SK-N-MC (cell line): ENCODE results near the gene NTN3.

ENCODE experiments used
- DNase-seq: peaks from one replicate; pipeline ENCODE4 v3.0.0-alpha.2; 2011; ENCODE audit warnings: low read depth, low spot score
- H3K27ac ChIP-seq: fragments of 200-600 bp; sonication (generic); 2 replicates; pipeline ENCODE4 v1.5.1; 2016; ENCODE audit warnings: mixed run types
- H3K36me3 ChIP-seq: fragments of 200-600 bp; sonication (generic); 2 replicates; pipeline ENCODE4 v1.6.1; 2017; ENCODE audit warnings: antibody characterized with exemption, low read length, mixed read lengths; ENCODE audit not compliant: insufficient read depth
- H3K4me3 ChIP-seq: fragments of 200-600 bp; sonication (generic); 2 replicates; pipeline ENCODE4 v1.5.1; 2016
- H3K9ac ChIP-seq: fragments of 200-600 bp; sonication (generic); 2 replicates; pipeline ENCODE4 v1.8.0; 2017; ENCODE audit warnings: mixed run types, mixed read lengths; ENCODE audit not compliant: insufficient read length
- H3K9me3 ChIP-seq: fragments of 200-600 bp; sonication (generic); 2 replicates; pipeline ENCODE4 v1.6.1; 2017; ENCODE audit warnings: low read depth, mild to moderate bottlenecking, antibody characterized with exemption, low read length, moderate library complexity, mixed read lengths
- EZH2 ChIP-seq: fragments of 200-600 bp; sonication (generic); IDR thresholded peaks from one replicate; pipeline ENCODE4 v1.6.1; 2017; ENCODE audit warnings: antibody characterized with exemption
- FOXP2 ChIP-seq: optimal IDR thresholded peaks from 2 replicates; pipeline ENCODE3; 2011; ENCODE audit warnings: mild to moderate bottlenecking, moderate library complexity; ENCODE audit not compliant: insufficient read depth; ENCODE audit errors: extremely low read length, control extremely low read depth
- POLR2AphosphoS5 ChIP-seq: IDR thresholded peaks from 2 replicates; pipeline ENCODE4 v1.6.1; 2012; ENCODE audit warnings: mild to moderate bottlenecking, low read depth, low read length, borderline replicate concordance

The NTN3 gene

DNA sequence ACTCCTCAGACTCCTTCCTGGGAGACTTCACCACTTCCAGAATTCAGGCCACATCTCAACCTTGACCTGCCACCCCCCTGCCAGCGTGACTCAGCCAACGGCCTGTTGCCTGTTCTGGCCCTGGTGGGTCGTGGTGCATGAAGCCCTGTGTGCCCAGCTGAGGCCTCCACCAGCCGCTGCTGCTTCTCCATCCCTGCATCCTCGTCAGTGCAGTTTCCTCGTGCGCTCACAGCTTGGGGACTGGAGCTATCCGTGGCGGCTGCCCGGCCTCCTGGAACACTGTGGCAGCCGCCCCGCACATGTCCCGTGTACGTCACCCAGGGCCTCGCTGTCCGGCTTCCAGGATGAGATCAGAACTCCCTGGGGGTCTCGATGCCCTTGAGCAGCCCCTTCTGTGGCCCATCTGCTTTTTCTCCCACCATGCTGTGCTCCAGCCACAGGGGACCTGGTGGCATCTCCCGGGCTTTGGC lies 19.2 kb upstream of the NTN3 start:
- Histone ChIP-seq H3K36me3 (peaks cover 92% of the 10 kb centered on the region), H3K27ac (no peak overlapping the region), H3K9ac (no peak overlapping the region), H3K9me3 (no peaks in the 10 kb centered on the region), H3K4me3 (no peak overlapping the region)
- TF ChIP-seq EZH2, result no peak
- no peak for DNase-seq

DNA sequence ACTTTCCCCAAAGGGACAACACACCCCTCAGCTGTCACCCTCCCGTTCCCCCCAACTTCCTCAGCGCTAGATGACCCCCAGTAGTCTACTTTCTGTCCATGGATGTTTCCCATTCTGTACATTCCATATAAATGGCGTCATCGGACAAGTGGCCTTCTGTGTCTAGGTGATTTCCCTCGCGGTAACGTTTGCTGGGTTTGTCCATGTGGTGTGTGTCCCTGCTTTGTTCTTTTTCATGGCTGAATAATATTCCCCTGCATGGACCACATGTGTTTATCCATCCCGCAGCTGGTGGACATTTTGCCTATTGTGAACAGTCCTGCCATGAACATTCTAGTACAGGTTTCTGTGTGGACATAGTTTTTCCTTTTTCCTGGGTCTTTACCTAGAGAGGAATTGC lies 18.4 kb upstream of the NTN3 start:
- Histone ChIP-seq H3K36me3 (peaks cover 87% of the 10 kb centered on the region), H3K27ac (no peak overlapping the region), H3K4me3 (no peak overlapping the region), H3K9me3 (no peaks in the 10 kb centered on the region), H3K9ac (no peak overlapping the region)
- no peak for DNase-seq
- no peak for TF ChIP-seq EZH2

DNA sequence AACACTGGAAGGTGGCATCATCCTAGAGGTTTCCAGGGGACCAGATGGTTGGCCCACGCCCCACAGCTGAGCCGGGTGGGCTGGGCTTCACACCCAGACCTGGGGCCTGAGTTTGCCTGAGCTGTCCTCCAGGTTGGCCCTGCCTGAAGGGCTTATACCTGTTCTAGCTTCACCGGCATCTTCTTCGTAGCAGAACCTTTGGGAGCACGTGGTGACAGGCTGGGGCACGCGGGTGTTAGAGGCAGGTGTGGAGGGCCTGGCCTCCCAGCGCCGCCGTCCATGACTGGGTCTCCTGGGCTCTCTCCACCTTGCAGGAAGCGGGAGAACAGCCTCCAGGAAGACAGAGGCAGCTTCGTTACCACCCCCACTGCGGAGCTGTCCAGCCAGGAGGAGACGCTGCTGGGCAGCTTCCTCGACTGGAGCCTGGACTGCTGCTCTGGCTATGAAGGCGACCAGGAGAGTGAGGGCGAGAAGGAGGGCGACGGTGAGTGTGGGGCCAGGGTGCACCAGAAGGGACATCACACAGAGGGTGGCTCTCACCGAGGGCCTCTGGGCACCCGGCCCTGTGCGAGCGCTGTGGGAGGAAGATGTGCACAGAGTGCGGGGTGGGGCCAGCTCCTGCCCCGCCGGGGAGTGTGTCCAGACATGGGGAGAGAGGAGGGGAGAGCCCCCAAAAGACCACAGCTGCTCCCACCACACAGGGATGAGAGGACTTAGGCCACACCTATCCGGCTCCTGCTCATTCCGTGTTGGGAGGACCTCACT lies 15.8 kb upstream of the NTN3 start:
- Histone ChIP-seq H3K27ac (no peak overlapping the region), H3K9ac (no peak overlapping the region), H3K4me3 (no peak overlapping the region), H3K36me3 (peaks cover 63% of the 10 kb centered on the region), H3K9me3 (no peaks in the 10 kb centered on the region)
- DNase-seq, result no peak
- no peak for TF ChIP-seq FOXP2
- TF ChIP-seq EZH2, result no peak
- 0 out of 2 replicates have a peak, but pooled peaks have one; percentile 10 for TF ChIP-seq POLR2AphosphoS5

- Histone ChIP-seq H3K4me3 (no peak overlapping the region), H3K36me3 (peaks cover 57% of the 10 kb centered on the region), H3K27ac (no peak overlapping the region), H3K9me3 (no peaks in the 10 kb centered on the region), H3K9ac (no peak overlapping the region)
- DNase-seq, result no peak
- no peak for TF ChIP-seq EZH2
- no peak for TF ChIP-seq POLR2AphosphoS5
- TF ChIP-seq FOXP2, result no peak
These were observed 14.4 kb upstream of the NTN3 start for GRCh38 chr16:2456551-2457153.

- TF ChIP-seq EZH2, result no peak
- no peak for TF ChIP-seq POLR2AphosphoS5
- no peak for TF ChIP-seq FOXP2
- no peak for DNase-seq
- Histone ChIP-seq H3K4me3 (no peak overlapping the region), H3K9me3 (no peaks in the 10 kb centered on the region), H3K36me3 (peaks cover 53% of the 10 kb centered on the region), H3K27ac (peak overlapping the region; percentile 45; the same call in 1 of the 2 replicates), H3K9ac (no peak overlapping the region)
These were observed 13.8 kb upstream of the NTN3 start for GRCh38 chr16:2457267-2457666.

DNA sequence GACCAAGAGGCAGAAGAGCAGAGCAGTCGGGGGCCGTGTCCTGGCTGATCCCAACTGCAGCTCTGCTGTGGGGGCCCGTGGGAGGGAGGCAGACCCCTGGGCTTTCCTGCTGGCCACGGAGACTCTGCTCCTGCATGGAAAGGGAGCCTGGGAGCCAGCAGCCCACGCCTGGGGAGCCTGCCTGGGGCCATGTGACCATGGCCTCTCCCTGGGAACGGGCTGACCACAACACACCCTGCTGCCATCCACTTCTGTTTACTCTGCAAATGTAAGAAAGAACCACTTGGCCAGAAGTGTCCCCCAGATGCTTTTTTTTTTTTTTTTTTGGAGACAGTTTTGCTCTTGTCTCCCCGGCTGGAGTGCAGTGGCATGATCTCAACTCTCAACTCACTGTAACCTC lies 13.2 kb upstream of the NTN3 start:
- Histone ChIP-seq H3K36me3 (peaks cover 52% of the 10 kb centered on the region), H3K27ac (peak overlapping the region; percentile 45; the same call in 1 of the 2 replicates), H3K9ac (no peak overlapping the region), H3K4me3 (no peak overlapping the region), H3K9me3 (no peaks in the 10 kb centered on the region)
- no peak for TF ChIP-seq EZH2
- no peak; the same call in 1 of the 2 replicates for TF ChIP-seq POLR2AphosphoS5
- TF ChIP-seq FOXP2, result no peak
- DNase-seq, result no peak

- H3K4me3 ChIP-seq, result peak overlapping the region; percentile 83
- no peaks in the 10 kb centered on the region for H3K9me3 ChIP-seq
- no peak for TF ChIP-seq EZH2
- TF ChIP-seq POLR2AphosphoS5, result peak; percentile 17; the same call in 1 of the 2 replicates
- DNase-seq, result no peak
- H3K27ac ChIP-seq, result peak overlapping the region; percentile 59
- peak overlapping the region; percentile 82 for H3K9ac ChIP-seq
- peaks cover 41% of the 10 kb centered on the region; the same call in 1 of the 2 replicates for H3K36me3 ChIP-seq
These were observed 12.0 kb upstream of the NTN3 start for GRCh38 chr16:2458887-2459646.

DNA sequence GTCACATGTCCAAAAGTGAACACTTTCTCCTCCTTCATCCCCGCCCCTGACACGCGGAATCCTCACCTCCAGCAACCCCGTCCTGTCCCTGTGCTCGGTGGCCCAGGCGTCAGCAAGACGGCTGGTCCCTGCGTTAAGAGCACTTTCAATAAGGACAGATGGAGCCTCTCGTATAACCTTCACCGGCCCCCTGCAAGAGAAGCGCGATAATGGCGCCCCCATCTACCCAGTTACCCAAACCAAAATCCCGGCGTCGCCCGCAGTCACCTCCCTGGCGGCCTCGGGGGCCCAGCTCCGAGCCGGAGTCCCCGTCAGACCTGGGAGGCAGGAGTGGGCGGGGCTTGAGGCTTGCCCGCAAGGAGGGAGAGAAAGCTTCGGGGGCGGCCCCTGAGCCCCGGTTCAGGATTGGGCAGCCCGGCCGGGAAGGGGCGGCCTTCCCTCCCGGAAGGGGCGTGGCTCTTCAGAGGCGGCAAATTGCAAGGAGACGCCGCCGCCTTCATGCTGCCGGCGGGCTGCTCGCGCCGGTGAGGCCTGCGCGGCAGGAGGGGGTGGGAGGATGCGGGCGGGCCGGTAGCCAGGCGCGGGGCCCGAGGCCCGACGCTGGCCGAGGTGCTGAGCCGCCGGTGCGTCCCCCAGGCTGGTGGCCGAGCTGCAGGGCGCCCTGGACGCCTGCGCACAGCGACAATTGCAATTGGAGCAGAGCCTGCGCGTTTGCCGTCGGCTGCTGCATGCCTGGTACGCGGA lies 11.3 kb upstream of the NTN3 start, which contains the start of gene TEDC2:
Gene TEDC2 (plus strand): TSS at position 463 of the 744 bp plus-strand sequence. CDS start 36 bp downstream, at position 499.
- no peak for TF ChIP-seq EZH2
- peak; percentile 73 for TF ChIP-seq POLR2AphosphoS5
- no peak for TF ChIP-seq FOXP2
- Histone ChIP-seq H3K9me3 (no peaks in the 10 kb centered on the region), H3K9ac (peak within 1 kb of the TSS; percentile 82), H3K4me3 (peak within 1 kb of the TSS; percentile 83), H3K36me3 (peaks cover 35% of the 10 kb centered on the region; the same call in 1 of the 2 replicates), H3K27ac (peak within 1 kb of the TSS; percentile 59)
- peak; percentile 34 for DNase-seq

DNA sequence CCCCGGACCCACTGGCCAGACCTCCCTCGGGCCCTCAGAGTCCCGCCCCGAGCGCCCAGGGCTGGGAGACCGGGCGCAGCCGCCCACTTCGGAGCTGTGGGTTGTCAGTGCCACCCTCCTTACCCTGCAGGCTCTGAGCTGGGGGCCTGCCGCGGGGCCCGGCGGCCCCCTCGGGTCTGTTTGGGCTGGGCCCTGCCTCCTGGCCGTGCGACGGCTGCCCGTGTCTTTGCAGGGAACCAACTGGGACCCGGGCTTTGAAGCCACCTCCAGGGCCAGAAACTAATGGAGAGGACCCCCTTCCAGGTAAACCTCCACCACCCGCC lies 10.7 kb upstream of the NTN3 start:
- Histone ChIP-seq H3K36me3 (peaks cover 30% of the 10 kb centered on the region; the same call in 1 of the 2 replicates), H3K9me3 (no peaks in the 10 kb centered on the region), H3K4me3 (peak overlapping the region; percentile 83), H3K9ac (peak overlapping the region; percentile 82), H3K27ac (no peak overlapping the region)
- TF ChIP-seq EZH2 (no peak), FOXP2 (no peak), POLR2AphosphoS5 (no peak)
- no peak for DNase-seq
